GM12872 (cell line): ENCODE results near the gene ZNF709.

ENCODE experiments used
- TF ChIP-seq, protein P1 (sequence below): IDR thresholded peaks from 3 replicates; pipeline ENCODE4 v1.5.1; 2011; ENCODE audit warnings: low read depth, mild to moderate bottlenecking, low read length, moderate library complexity; ENCODE audit not compliant: insufficient read depth

Gene ZNF709

DNA sequence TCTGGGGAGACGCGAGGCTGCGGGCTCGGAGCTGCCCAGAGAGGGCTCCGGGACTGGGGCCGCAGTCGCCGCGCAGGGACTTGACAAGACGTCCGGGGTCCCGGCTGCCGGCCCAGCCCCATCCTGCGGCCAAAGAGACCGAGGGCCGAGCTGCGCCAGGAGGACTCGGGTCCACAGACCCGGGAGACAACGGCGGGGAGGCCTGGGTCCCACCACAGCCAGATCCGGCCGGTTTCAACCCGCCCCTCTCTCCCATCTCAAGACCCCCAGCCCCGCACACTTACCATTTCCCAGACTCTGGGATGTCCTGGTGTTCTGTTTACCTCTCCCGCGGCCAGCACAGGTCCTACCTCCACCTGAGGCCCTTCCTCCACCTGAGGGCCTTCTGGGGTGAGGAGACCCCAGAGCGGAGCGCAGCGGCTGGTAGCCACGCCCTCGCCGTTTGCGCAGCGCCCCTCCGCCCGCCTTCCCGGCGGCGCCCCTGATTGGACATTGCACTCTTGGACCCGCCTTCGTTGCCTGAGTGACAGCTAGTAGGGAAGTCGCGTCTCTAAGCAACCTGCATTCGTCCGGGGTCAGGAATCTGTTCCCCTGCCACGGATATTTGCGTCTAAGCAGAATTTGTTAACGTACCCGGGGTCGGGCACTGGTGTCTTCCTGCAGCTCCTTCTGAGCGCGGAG lies at the start of gene ZNF709:
Gene ZNF709, minus strand, starts transcription at position 446 of the 681 bp plus-strand sequence. Its CDS starts 159 bp downstream, at position 287.
- TF ChIP-seq, protein P1, sequence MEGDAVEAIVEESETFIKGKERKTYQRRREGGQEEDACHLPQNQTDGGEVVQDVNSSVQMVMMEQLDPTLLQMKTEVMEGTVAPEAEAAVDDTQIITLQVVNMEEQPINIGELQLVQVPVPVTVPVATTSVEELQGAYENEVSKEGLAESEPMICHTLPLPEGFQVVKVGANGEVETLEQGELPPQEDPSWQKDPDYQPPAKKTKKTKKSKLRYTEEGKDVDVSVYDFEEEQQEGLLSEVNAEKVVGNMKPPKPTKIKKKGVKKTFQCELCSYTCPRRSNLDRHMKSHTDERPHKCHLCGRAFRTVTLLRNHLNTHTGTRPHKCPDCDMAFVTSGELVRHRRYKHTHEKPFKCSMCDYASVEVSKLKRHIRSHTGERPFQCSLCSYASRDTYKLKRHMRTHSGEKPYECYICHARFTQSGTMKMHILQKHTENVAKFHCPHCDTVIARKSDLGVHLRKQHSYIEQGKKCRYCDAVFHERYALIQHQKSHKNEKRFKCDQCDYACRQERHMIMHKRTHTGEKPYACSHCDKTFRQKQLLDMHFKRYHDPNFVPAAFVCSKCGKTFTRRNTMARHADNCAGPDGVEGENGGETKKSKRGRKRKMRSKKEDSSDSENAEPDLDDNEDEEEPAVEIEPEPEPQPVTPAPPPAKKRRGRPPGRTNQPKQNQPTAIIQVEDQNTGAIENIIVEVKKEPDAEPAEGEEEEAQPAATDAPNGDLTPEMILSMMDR, result no peak

DNA sequence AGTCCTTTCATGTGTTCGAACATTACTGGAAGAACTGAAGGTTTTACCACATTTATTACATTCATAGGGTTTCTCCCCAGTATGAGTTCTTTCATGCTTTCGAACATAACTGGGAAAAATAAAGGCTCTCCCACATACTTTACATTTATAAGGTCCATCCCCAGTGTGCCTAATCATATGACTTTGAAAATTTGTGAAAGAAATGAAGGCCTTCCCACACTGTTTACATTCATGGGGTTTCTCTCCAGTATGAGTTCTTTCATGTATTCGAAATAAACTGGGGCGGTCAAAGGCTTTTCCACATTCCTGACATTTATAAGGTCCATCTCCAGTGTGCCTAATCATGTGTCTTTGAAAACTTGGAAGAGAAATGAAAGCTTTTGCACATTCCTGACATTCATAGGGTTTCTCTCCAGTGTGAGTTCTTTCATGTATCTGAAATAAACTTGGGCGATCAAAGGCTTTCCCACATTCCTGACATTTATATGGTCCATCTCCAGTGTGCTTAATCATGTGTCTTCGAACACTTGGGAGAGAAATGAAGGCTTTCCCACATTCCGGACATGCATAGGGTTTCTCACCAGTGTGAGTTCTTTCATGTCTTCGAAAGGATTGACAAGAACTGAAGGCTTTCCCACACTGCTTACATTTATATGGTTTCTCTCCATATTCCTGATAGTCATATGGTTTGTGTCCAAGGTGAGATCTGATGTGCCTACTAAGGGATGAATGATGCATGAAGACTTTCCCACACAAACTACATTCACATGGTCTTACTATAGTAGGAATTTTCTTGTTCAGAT lies 42.6 kb upstream of the ZNF709 start:
- TF ChIP-seq, protein P1, result no peak

DNA sequence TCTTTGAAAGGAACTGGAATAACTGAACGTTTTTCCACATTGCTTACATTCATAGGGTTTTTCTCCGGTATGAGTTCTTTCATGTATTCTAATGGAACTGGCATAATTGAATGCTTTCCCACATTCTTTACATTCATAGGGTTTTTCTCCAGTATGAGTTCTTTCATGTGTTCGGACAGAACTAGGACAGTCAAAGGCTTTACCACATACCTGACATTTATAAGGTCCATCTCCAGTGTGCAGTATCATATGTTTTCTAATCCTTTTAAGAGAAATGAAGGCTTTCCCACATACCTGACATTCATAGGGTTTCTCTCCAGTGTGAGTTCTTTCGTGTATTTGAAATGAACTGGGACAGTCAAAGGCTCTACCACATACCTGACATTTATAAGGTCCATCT lies 41.9 kb upstream of the ZNF709 start:
- TF ChIP-seq, protein P1, result no peak

DNA sequence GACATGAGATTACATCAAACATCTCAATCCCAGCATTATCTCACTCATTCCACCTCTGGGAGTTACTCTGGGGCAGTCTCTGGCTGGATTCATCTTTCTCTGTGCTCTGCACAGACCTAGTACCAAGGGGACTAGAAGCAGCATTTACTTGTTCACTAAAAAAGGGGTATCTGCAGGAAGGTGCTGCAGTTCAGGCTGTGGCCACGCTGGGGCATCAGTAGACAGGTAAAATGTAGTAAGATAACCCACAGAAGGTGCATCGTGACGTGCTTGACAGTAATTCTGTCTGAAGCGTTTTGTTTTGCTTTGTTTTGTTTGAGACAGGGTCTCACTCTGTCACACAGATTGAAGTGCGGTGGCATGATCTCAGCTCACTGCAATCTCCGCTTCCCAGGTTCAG lies 37.4 kb upstream of the ZNF709 start:
- TF ChIP-seq, protein P1, result peak; percentile 46; the same call in 2 of the 3 replicates

DNA sequence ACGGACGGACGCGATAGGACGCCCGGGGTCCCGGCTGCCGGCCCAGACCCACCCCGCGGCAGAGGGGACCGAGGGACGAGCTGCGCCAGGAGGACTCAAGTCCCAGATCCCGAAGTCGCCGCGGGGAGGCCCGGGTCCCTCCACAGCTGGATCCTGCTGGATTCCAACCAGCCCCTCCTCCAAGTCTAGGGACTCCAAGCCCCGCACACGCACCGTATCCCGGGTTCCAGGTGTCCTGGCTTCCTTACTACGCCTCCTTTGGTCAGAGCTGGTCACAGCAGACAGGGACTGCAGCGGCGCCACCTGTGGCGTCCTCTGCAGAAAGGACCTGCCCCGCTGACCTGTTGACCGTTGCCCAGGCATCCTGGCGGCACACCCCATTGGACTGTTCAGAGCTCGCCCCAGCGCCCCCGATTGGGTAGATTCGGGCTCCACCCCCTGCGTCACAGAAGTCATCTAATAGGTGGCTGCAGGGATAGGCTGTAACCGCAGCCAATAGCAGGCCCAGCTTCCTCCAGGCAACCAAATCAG lies 29.0 kb upstream of the ZNF709 start:
- TF ChIP-seq, protein P1, result no peak

DNA sequence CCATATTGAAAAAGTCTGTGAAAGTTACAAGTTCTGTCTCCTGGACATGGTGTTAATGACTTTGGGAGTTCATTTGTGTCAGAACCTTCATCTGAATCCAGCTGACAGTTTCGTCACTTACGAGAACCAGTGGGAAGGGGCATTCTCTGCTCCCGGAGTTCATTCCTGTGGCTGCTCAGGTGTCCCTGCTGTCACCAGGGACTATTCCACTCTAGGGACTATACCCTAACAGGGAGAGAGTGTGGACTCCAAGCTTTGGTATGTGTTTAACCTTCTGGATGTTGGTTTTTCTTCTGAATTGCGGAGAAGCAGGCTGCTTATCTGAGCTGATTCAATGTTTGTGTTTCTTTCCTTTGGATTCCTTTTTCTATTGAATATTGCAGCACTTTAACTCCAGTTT lies 12.4 kb upstream of the ZNF709 start:
- TF ChIP-seq, protein P1, result no peak

DNA sequence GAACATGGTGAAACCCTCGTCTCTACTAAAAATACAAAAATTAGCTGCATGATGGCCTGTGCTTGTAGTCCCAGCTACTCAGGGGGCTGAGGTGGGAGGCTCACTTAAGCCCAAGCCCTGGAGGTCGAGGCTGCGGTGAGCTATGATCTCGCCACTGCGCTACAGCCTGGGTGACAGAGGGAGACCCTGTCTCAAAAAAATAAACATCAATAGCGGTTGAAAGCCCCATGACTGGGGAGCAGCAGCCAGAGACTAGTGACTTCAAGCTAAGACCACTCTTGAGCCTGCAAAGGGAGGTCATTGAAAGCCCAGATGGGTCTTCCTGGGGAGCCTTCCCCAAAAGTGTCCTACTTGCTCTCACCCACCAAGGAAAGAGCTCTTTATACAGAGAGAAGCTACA lies 11.9 kb upstream of the ZNF709 start:
- TF ChIP-seq, protein P1, result no peak
